B cell (primary cell): ENCODE data around the gene GRB10.

Experiments used
- CTCF ChIP-seq: fragments of 200-600 bp; IDR thresholded peaks from one replicate; pipeline ENCODE4 v1.8.0; 2022; ENCODE audit warnings: antibody characterized with exemption, mild to moderate bottlenecking
- EZH2 ChIP-seq: IDR thresholded peaks from 2 replicates; pipeline ENCODE4 v1.6.1; 2012; ENCODE audit warnings: borderline replicate concordance, low read depth, mild to moderate bottlenecking, moderate library complexity, low read length; ENCODE audit not compliant: insufficient read depth, poor library complexity, severe bottlenecking

- no peak for TF ChIP-seq EZH2
- no peak for TF ChIP-seq CTCF
Measured at GRCh38 chr7:50637725-50638643, 144.7 kb downstream of the GRB10 start.
